Mesendoderm (in vitro differentiated cells): ENCODE measurements around the gene INSR.

ENCODE experiments used
- DNase-seq: peaks from one replicate; pipeline ENCODE4 v3.0.0; 2013
- H2AK5ac ChIP-seq: 2 replicates; pipeline ENCODE4 v1.6.1; 2013; ENCODE audit warnings: low read length, inconsistent platforms
- H2BK120ac ChIP-seq: 2 replicates; pipeline ENCODE4 v1.6.1; 2013; ENCODE audit warnings: low read depth, mild to moderate bottlenecking, low read length, moderate library complexity, mixed read lengths
- H2BK15ac ChIP-seq: replicated peaks from 2 replicates; pipeline ENCODE4 v1.6.1; 2013; ENCODE audit warnings: low read depth, mild to moderate bottlenecking, moderate library complexity
- H2BK5ac ChIP-seq: 2 replicates; pipeline ENCODE4 v1.6.1; 2013; ENCODE audit warnings: low read length, inconsistent platforms
- H3K18ac ChIP-seq: 2 replicates; pipeline ENCODE4 v1.6.1; 2013; ENCODE audit warnings: mild to moderate bottlenecking, low read length, mixed read lengths
- H3K23ac ChIP-seq: one replicate; pipeline ENCODE4 v1.6.1; 2013; ENCODE audit warnings: low read length
- H3K27ac ChIP-seq: 2 replicates; pipeline ENCODE4 v1.5.1; 2013; ENCODE audit warnings: low read depth, mild to moderate bottlenecking, inconsistent platforms, low read length, moderate library complexity
- H3K27me3 ChIP-seq: 2 replicates; pipeline ENCODE4 v1.6.1; 2013; ENCODE audit warnings: low read length, control low read depth, mild to moderate bottlenecking, inconsistent platforms; ENCODE audit not compliant: insufficient read depth, poor library complexity
- H3K36me3 ChIP-seq: 2 replicates; pipeline ENCODE4 v1.6.1; 2013; ENCODE audit warnings: low read length, inconsistent platforms; ENCODE audit not compliant: control insufficient read depth, insufficient read depth
- H3K4ac ChIP-seq: one replicate; pipeline ENCODE4 v1.6.1; 2013; ENCODE audit warnings: low read depth, mild to moderate bottlenecking, low read length, moderate library complexity
- H3K4me1 ChIP-seq: 2 replicates; pipeline ENCODE4 v1.6.1; 2013; ENCODE audit warnings: low read depth, low read length, inconsistent platforms; ENCODE audit not compliant: control insufficient read depth
- H3K4me2 ChIP-seq: 2 replicates; pipeline ENCODE4 v1.6.1; 2013; ENCODE audit warnings: low read length
- H3K4me3 ChIP-seq: 2 replicates; pipeline ENCODE4 v1.5.1; 2013; ENCODE audit warnings: mild to moderate bottlenecking, low read length
- H3K56ac ChIP-seq: one replicate; pipeline ENCODE4 v1.6.1; 2013; ENCODE audit warnings: low read length
- H3K79me1 ChIP-seq: 2 replicates; pipeline ENCODE4 v1.6.1; 2013; ENCODE audit warnings: low read length, inconsistent platforms
- H3K79me2 ChIP-seq: 2 replicates; pipeline ENCODE4 v1.6.1; 2013; ENCODE audit warnings: mild to moderate bottlenecking, low read length; ENCODE audit not compliant: control insufficient read depth, insufficient read depth
- H3K9ac ChIP-seq: 2 replicates; pipeline ENCODE4 v1.6.1; 2013; ENCODE audit warnings: low read length, inconsistent platforms
- H4K5ac ChIP-seq: one replicate; pipeline ENCODE4 v1.6.1; 2013; ENCODE audit warnings: low read length
- H4K8ac ChIP-seq: one replicate; pipeline ENCODE4 v1.6.1; 2013; ENCODE audit warnings: low read depth, mild to moderate bottlenecking, control low read depth, low read length, moderate library complexity
- WGBS: extraction: QIAGEN DNeasy Blood & Tissue Kit; methylation state at CpG from one replicate; pipeline ENCODE4 v1.1.7; 2013; ENCODE audit warnings: low lambda C conversion rate, missing lambda C conversion rate; ENCODE audit not compliant: insufficient coverage; ENCODE audit errors: extremely low coverage; 5-methylcytosine and 5-hydroxymethylcytosine counted together

INSR gene

DNA sequence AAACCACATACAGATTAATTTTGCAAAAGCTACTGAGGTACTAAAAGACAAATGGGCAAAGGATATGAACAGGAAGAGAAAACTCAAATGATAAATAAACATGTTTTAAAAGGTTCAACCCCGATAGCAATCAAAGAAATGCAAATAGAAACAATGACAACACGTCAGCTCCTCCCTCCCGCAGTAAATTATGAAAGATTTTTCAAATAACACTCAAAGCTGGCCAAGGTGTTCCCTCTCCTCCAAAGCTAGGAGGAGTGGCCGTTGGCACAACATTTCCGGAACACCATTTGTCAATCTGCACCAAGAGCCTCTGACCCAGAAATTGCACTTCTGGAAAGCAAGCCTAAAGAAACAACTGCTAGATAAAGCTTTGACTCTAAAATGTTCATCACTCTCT is 28.3 kb downstream of the INSR start:
- WGBS, result no CpG with 5 or more reads among the region's 5 CpGs
- H3K4me2 ChIP-seq, result no peak overlapping the region
- H3K4me1 ChIP-seq, result no peaks in the 10 kb centered on the region
- no peak overlapping the region for H3K4ac ChIP-seq
- H3K79me1 ChIP-seq, result peaks cover 2% of the 10 kb centered on the region
- no peak overlapping the region for H2BK5ac ChIP-seq
- H4K5ac ChIP-seq, result no peak overlapping the region
- H2AK5ac ChIP-seq, result no peak overlapping the region
- H2BK15ac ChIP-seq, result no peak overlapping the region
- no peak overlapping the region for H3K4me3 ChIP-seq
- H3K56ac ChIP-seq, result no peak overlapping the region
- H3K27me3 ChIP-seq, result no peaks in the 10 kb centered on the region
- no peak overlapping the region for H4K8ac ChIP-seq
- H2BK120ac ChIP-seq, result no peak overlapping the region
- H3K27ac ChIP-seq, result no peak overlapping the region
- H3K23ac ChIP-seq, result no peak overlapping the region
- no peaks in the 10 kb centered on the region for H3K36me3 ChIP-seq
- H3K9ac ChIP-seq, result no peak overlapping the region
- no peak for DNase-seq
- no peaks in the 10 kb centered on the region for H3K79me2 ChIP-seq
- no peak overlapping the region for H3K18ac ChIP-seq

GRCh38 chr19:7264858-7265257 is 29.4 kb downstream of the INSR start:
- no peak overlapping the region for H3K9ac ChIP-seq
- DNase-seq, result no peak
- H2BK5ac ChIP-seq, result no peak overlapping the region
- H3K56ac ChIP-seq, result no peak overlapping the region
- H2AK5ac ChIP-seq, result no peak overlapping the region
- H3K18ac ChIP-seq, result no peak overlapping the region
- no peak overlapping the region for H4K5ac ChIP-seq
- 100% methylated on average over 1 of the region's 4 CpGs for WGBS
- H3K4ac ChIP-seq, result no peak overlapping the region
- H3K36me3 ChIP-seq, result no peaks in the 10 kb centered on the region
- H3K4me3 ChIP-seq, result no peak overlapping the region
- no peak overlapping the region for H4K8ac ChIP-seq
- H3K79me1 ChIP-seq, result peaks cover 2% of the 10 kb centered on the region
- no peak overlapping the region for H2BK120ac ChIP-seq
- H3K23ac ChIP-seq, result no peak overlapping the region
- H3K79me2 ChIP-seq, result no peaks in the 10 kb centered on the region
- no peaks in the 10 kb centered on the region for H3K4me1 ChIP-seq
- no peak overlapping the region for H3K4me2 ChIP-seq
- no peaks in the 10 kb centered on the region for H3K27me3 ChIP-seq
- H2BK15ac ChIP-seq, result no peak overlapping the region
- no peak overlapping the region for H3K27ac ChIP-seq

GRCh38 chr19:7263521-7263920 is 30.7 kb downstream of the INSR start:
- Histone ChIP-seq H4K8ac (no peak overlapping the region), H3K27ac (no peak overlapping the region), H2AK5ac (no peak overlapping the region), H3K56ac (no peak overlapping the region), H3K18ac (no peak overlapping the region), H3K27me3 (no peaks in the 10 kb centered on the region), H2BK120ac (no peak overlapping the region), H2BK15ac (no peak overlapping the region), H3K4me2 (no peak overlapping the region), H3K4me1 (no peaks in the 10 kb centered on the region), H3K23ac (no peak overlapping the region), H3K79me2 (no peaks in the 10 kb centered on the region), H3K4ac (no peak overlapping the region), H3K9ac (no peak overlapping the region), H2BK5ac (no peak overlapping the region), H3K36me3 (no peaks in the 10 kb centered on the region), H3K4me3 (no peak overlapping the region), H3K79me1 (peaks cover 2% of the 10 kb centered on the region), H4K5ac (no peak overlapping the region)
- DNase-seq, result no peak
- WGBS, result no CpG with 5 or more reads among the region's 5 CpGs

DNA sequence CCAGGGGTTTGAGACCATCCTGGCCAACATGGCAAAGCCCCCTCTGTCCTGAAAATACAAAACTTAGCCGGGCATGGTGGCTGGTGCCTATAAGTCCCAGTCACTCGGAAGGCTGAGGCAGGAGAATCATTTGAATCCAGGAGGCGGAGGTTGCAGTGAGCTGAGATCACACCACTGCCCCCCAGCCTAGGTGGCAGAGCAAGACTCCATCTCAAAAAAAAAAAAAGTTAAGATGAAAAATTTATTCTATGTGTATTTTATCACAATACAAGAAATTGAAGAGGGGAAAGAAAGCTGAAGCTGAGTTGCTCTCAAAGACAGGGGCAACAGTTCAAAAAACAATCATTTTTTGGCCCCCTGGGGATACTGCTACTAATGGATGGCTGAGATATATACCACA is 31.1 kb downstream of the INSR start:
- no peak overlapping the region for H3K23ac ChIP-seq
- no peak overlapping the region for H3K4me2 ChIP-seq
- H2BK15ac ChIP-seq, result no peak overlapping the region
- no peak overlapping the region for H3K56ac ChIP-seq
- no peak overlapping the region for H4K8ac ChIP-seq
- no peaks in the 10 kb centered on the region for H3K36me3 ChIP-seq
- H3K79me2 ChIP-seq, result no peaks in the 10 kb centered on the region
- H2BK5ac ChIP-seq, result no peak overlapping the region
- DNase-seq, result no peak
- no peak overlapping the region for H2BK120ac ChIP-seq
- H3K4me1 ChIP-seq, result no peaks in the 10 kb centered on the region
- H3K27ac ChIP-seq, result no peak overlapping the region
- no peak overlapping the region for H3K4ac ChIP-seq
- no peaks in the 10 kb centered on the region for H3K27me3 ChIP-seq
- no peak overlapping the region for H3K18ac ChIP-seq
- no peak overlapping the region for H2AK5ac ChIP-seq
- H4K5ac ChIP-seq, result no peak overlapping the region
- no peak overlapping the region for H3K4me3 ChIP-seq
- no peak overlapping the region for H3K9ac ChIP-seq
- H3K79me1 ChIP-seq, result peaks cover 2% of the 10 kb centered on the region
- WGBS, result no CpG with 5 or more reads among the region's 3 CpGs

- no peak overlapping the region for H3K4ac ChIP-seq
- H3K18ac ChIP-seq, result no peak overlapping the region
- no peak overlapping the region for H4K8ac ChIP-seq
- no peak overlapping the region for H3K4me3 ChIP-seq
- no peaks in the 10 kb centered on the region for H3K27me3 ChIP-seq
- H3K36me3 ChIP-seq, result no peaks in the 10 kb centered on the region
- peaks cover 2% of the 10 kb centered on the region for H3K79me1 ChIP-seq
- no peak overlapping the region for H2AK5ac ChIP-seq
- DNase-seq, result no peak
- H2BK5ac ChIP-seq, result no peak overlapping the region
- no peak overlapping the region for H3K23ac ChIP-seq
- H3K27ac ChIP-seq, result no peak overlapping the region
- no peaks in the 10 kb centered on the region for H3K79me2 ChIP-seq
- H3K4me1 ChIP-seq, result no peaks in the 10 kb centered on the region
- H2BK120ac ChIP-seq, result no peak overlapping the region
- no peak overlapping the region for H4K5ac ChIP-seq
- H3K9ac ChIP-seq, result no peak overlapping the region
- no peak overlapping the region for H3K4me2 ChIP-seq
- no peak overlapping the region for H3K56ac ChIP-seq
- H2BK15ac ChIP-seq, result no peak overlapping the region
- no CpG with 5 or more reads among the region's 6 CpGs for WGBS
Observed at GRCh38 chr19:7262470-7262869, 31.7 kb downstream of the INSR start.

DNA sequence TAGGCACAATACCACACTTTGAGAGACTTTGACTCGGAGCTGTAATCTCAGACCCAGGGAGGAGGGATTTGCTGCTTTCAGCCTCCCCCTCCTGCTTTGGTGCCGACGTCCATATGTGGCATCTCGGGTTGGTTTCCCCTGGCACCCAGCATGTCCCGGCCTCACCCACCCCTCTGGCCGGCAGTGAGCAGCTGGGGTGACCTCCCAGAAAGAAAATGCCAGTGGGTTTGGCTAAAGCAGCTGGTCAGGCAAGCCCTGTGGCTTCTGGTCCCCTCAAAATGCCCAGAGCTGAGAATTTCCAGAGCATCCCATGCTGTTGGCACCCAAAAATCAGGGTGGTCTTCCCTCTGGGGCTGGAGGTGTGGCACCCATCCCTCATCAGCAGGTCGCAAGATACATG is 34.1 kb downstream of the INSR start:
- Histone ChIP-seq H4K8ac (no peak overlapping the region), H3K4me2 (no peak overlapping the region), H3K79me1 (peaks cover 2% of the 10 kb centered on the region), H2BK15ac (no peak overlapping the region), H3K23ac (no peak overlapping the region), H3K56ac (no peak overlapping the region), H3K79me2 (no peaks in the 10 kb centered on the region), H3K36me3 (no peaks in the 10 kb centered on the region), H2BK120ac (no peak overlapping the region), H3K18ac (no peak overlapping the region), H2BK5ac (no peak overlapping the region), H3K9ac (no peak overlapping the region), H4K5ac (no peak overlapping the region), H3K4me1 (no peaks in the 10 kb centered on the region), H3K27ac (no peak overlapping the region), H2AK5ac (no peak overlapping the region), H3K27me3 (no peaks in the 10 kb centered on the region), H3K4me3 (no peak overlapping the region), H3K4ac (no peak overlapping the region)
- no peak for DNase-seq
- WGBS, result no CpG with 5 or more reads among the region's 7 CpGs
